HG03045 (cell line): ENCODE measurements around the gene TKFC.

ENCODE experiments used
- ATAC-seq: cut with Tn5 transposase; IDR thresholded peaks from one replicate; pipeline ENCODE4 v1.9.1; 2021; ENCODE audit warnings: mild to moderate bottlenecking, moderate library complexity; ENCODE audit not compliant: unreplicated experiment

The TKFC gene

DNA sequence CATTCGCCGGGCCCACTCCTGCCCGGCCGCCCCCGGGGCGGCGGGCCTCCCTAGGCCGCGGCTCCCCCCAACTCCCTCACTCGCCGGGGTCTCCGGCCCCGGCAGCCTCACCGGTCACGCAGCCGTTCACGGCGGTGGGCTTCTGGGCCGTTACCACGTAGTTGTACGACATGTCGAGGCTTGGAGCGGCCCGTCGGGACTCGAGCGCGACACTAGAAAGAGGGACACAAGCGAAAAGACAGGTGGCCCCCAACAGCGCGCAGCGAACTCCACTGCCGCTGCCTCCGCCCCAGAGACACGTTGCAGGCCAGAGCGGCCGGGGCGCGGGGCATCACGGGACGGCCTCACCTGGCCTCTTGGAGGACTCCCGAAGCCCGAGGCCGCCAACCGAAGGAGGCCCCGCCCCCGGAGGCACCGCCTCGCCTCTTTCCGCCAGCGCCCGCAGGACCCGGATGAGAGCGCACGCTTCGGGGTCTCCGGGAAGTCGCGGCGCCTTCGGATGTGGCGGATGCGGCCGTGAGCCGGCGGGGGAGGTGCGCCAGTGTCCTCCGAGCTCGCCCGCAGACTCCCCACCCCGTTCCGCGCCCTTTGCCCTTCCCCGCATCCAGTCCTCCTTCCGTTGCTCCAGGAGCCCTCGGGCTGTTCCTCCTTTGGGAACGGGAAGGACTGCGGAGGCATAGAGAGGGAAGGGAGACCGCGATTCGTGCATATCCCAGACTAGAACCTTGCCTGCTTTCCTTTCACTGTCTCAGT, at the start of gene TKFC, which contains the start of gene DDB1:
Gene TKFC, plus strand, starts transcription at position 432 of the 753 bp plus-strand sequence. CDS start 1,501 bp downstream, outside the sequence.
Gene DDB1, minus strand, starts transcription at position 309 of the 753 bp plus-strand sequence. Its CDS starts 137 bp downstream, at position 172.
- ATAC-seq, result peak; percentile 92

DNA sequence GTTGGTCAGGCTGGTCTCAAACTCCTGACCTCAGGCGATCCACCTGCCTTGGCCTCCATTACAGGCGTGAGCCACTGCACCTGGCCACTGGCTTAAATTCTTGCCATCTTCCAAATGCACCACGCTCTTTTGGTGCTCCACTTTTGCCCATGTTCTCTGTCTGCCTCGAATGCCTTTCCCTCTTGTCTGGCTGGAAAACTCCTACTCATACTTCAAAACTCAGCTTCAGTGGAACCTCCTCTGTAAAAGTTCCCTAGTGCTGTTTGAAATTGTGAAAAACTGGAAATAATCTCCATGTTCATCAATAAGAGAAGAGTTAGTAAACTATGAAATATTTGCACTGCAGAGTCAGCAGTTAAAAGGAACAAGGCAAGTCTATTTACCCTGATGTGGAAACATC, 49.4 kb upstream of the TKFC start:
- no peak for ATAC-seq

- ATAC-seq, result no peak
Measured at GRCh38 chr11:61287338-61287977, 45.6 kb upstream of the TKFC start.

DNA sequence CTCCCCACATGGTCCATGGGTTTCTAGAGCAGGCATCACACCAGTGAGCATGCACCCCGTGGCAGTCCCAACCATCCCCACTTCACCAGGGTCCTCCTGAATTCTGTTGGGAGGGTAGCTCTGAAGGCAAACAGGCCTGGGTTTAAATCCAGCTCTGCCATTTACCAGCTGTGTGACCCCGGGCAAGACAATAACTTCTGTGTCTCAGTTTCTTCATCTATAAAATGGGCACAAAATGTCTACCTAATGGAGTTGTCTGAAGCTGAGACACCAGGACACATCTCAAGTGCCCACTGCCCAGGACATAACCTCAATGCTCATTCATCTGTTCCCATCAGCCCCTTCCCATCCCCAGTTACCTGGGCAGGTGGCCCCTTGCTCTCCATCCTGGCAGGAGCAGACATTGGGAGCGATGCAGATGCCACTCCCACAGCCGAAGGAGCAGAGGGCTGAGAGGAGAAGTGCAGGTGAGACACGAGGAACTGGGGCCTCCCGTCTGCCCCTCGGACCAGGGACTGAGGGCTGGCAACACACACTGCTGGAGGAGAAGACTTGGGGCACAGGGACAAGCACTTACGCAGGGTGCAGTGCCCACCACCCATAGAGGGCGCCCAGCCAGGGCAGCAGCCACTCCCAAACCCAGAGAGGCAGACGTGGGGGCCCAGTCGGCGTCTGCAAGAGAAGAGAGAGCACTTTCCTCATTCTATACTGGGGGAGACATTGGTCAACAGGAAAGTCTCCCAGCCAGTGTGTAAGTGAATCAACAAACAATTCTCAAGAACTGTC, 41.9 kb upstream of the TKFC start:
- ATAC-seq, result no peak

- no peak for ATAC-seq
Measured at GRCh38 chr11:61292356-61292755, 40.7 kb upstream of the TKFC start.

- ATAC-seq, result peak; percentile 22
Measured at GRCh38 chr11:61293867-61294716, 38.9 kb upstream of the TKFC start.

GRCh38 chr11:61294717-61295595, 38.1 kb upstream of the TKFC start, which contains the start of gene VWCE:
VWCE (minus strand) TSS chr11:61295316; CDS start chr11:61295037, 279 bp downstream.
- ATAC-seq, result peak; percentile 59

- peak; percentile 5 for ATAC-seq
Measured at GRCh38 chr11:61295596-61295926, 37.5 kb upstream of the TKFC start.

GRCh38 chr11:61297341-61297740, 35.7 kb upstream of the TKFC start:
- ATAC-seq, result no peak

- no peak for ATAC-seq
Measured at GRCh38 chr11:61297746-61298145, 35.3 kb upstream of the TKFC start.

DNA sequence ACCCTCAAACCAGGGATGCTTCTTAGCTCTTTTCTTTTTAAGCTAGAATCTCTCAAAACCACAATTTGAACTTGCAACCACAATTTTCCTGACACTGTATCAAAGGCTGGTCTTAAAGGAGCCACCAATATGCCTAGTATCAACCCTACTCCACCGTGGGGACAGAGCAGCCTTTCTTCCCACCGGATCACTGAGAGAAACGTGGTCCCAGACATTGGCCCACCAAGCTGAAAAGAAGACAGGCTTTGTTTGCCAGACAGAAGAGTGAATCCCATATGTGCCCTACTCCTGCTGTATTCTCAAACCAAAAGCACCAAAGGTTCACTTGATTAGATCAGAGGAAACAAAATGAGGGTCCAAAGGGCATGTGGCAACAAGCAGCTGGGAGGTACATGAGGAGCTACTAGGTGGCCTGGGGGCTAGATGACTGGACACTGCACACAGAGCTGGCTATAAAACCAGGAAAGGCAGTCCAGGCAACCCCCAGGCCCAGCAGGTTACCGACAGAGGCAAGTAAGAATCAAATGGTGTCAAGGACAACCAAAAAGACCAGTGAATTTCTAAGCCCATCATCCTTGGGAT, 34.3 kb upstream of the TKFC start:
- no peak for ATAC-seq

GRCh38 chr11:61302550-61302949, 30.5 kb upstream of the TKFC start:
- no peak for ATAC-seq

- no peak for ATAC-seq
Measured at GRCh38 chr11:61303725-61304124, 29.3 kb upstream of the TKFC start.

DNA sequence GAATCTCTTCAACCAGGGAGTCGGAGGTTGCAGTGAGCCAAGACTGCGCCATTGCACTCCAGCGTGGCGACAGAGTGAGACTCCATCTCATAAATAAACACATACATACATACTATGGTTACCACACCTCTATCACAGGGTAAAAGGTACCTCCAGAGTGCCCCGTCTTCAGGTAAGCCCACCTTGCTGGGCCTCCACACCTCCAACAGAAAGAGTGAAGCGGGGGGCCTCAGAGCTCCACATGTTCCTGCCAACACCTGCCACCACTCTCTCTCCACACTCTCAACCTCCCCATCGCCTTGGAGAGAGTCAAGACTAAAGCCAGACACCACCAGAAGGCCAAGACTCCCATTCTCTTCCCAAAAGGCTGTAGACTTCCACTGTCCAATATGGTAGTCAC, 27.6 kb upstream of the TKFC start:
- no peak for ATAC-seq

DNA sequence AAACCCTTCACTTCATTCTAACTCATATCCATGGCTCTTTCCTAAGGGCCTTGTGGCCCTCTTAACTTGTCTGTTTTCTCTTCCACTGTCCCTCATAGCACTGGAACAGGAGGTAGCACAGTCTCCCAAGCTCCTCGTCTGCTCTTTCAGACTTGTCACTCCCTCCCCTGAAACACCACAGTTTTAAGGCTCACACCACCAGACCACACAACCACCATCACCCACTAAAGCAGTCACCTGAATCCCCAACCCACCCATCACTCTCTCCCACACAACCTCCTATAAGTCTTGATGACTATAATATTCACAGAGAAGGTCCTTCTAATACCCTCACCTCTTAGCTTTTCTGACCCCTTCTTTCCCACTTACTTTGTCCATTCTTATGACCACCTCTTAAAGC, 26.8 kb upstream of the TKFC start:
- no peak for ATAC-seq

DNA sequence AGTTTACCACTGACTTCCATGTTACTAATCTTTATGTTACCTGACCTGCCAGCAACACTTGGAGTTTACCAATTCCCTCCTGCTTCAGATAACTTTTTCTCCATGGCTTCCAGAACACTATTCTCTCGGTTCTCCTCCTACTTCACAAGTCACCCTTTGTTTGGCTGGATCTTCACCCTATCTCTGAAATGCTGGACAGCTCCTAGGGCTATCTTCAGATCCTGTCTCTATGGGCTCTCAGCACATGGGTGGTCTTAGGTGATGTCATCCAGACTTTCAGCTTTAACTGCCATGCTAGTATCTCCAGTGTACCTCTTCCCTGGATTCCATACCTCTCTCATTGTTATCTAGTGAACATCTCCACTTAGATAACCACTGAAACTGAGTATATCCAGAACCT, 25.7 kb upstream of the TKFC start:
- ATAC-seq, result no peak

DNA sequence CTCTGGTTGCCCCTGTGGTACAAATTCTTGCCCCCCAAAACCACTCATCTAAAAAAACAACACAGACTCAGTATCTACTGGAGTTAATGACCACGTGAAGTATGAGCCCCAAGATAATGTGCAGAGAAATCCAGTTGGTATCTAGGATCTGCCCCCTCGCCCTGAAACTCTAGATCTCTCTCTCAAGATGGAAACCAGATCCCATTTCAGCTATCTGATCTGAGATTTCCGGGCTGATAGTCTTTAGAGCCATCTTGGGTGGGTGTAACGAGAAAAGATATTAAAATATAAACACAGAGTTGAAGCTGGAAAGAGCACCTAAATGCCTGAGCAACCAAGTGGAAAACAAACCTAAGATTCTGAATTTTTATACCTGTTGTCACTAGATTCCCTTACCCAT, 23.9 kb upstream of the TKFC start:
- ATAC-seq, result no peak

DNA sequence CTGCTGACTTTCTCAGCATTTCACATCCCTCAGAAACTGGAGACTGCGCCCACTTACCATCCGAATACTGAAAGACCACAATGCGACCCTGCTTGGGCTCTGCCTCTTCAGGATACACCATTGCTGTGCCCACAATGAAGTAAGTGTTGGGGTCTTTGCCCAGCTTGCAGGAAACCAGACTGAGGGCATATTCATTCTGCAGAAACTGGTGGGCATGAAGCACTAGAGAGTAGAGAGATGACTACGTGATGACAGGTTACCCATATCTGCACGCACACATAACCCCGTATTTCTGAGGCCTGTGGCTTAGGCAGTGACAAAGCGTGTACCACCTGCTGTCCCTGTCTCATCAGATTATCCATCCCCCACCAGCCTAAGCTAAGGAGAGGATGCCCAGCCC, 23.3 kb upstream of the TKFC start:
- no peak for ATAC-seq

- no peak for ATAC-seq
Measured at GRCh38 chr11:61310749-61311148, 22.3 kb upstream of the TKFC start.
